H1 (cell line): ENCODE data around the gene ELOVL5. TPM values are rescaled to one million over a fixed set of nuclear protein-coding genes. Genes with fewer than 3 reads are reported as not detected.

Experiments used
- CTCF ChIA-PET: fragments of 300-600 bp; sonication (Branson Sonifier 250); formaldehyde crosslinking; loops from one replicate; lab custom pipeline; 2021; ENCODE audit not compliant: partially characterized antibody; lab: Charles Lee
- POLR2A ChIA-PET: fragments of 300-600 bp; sonication (Branson Sonifier 250); formaldehyde crosslinking; loops from one replicate; lab custom pipeline; 2021; ENCODE audit warnings: inconsistent platforms; ENCODE audit not compliant: partially characterized antibody; lab: Charles Lee
- DNase-seq, 2 experiments: peaks; one replicate each; pipeline versions ENCODE4 v3.0.0 to v3.0.0-alpha.2; 2010 to 2022; ENCODE audit warnings: low spot score in 2 of 2, low read depth in 1 of 2, mixed read lengths in 1 of 2
- FAIRE-seq: peaks from 2 replicates; lab custom pipeline; 2011; peaks lifted over from hg19 to GRCh38; lab: Jason Lieb, UNC
- H2AFZ ChIP-seq: 2 replicates; pipeline ENCODE4 v1.8.1; 2012; ENCODE audit warnings: low read length, inconsistent platforms
- H2AK5ac ChIP-seq: 2 replicates; pipeline ENCODE4 v1.6.1; 2013; ENCODE audit warnings: low read depth, low read length
- H2BK120ac ChIP-seq: replicated peaks from 2 replicates; pipeline ENCODE3; 2013; ENCODE audit warnings: low read depth, low read length, inconsistent platforms
- H2BK12ac ChIP-seq: 2 replicates; pipeline ENCODE4 v1.6.1; 2013; ENCODE audit warnings: low read depth, low read length
- H2BK15ac ChIP-seq: 2 replicates; pipeline ENCODE4 v1.6.1; 2013; ENCODE audit warnings: low read length
- H2BK20ac ChIP-seq: 2 replicates; pipeline ENCODE4 v1.6.1; 2013; ENCODE audit warnings: low read length
- H2BK5ac ChIP-seq: 2 replicates; pipeline ENCODE4 v1.6.1; 2013; ENCODE audit warnings: low read depth, low read length
- H3K14ac ChIP-seq: 2 replicates; pipeline ENCODE4 v1.6.1; 2013; ENCODE audit warnings: inconsistent platforms; ENCODE audit not compliant: insufficient read length
- H3K18ac ChIP-seq: 2 replicates; pipeline ENCODE4 v1.6.1; 2013; ENCODE audit warnings: low read length; ENCODE audit errors: extremely low read depth
- H3K23ac ChIP-seq: 2 replicates; pipeline ENCODE4 v1.6.1; 2013; ENCODE audit warnings: inconsistent platforms; ENCODE audit not compliant: insufficient read length
- H3K23me2 ChIP-seq: 2 replicates; pipeline ENCODE4 v1.6.1; 2013; ENCODE audit warnings: low read depth, low read length
- H3K27ac ChIP-seq: 2 replicates; pipeline ENCODE4 v1.6.1; 2011; ENCODE audit warnings: low read depth, low read length, inconsistent platforms
- H3K27me3 ChIP-seq, 4 experiments: replicated peaks in 1 of 4; 1 replicate in 1 of 4; 2 replicates in 3 of 4; pipeline versions ENCODE4 v1.6.1 to v1.8.1; 2011 to 2013; ENCODE audit warnings: low read length in 3 of 4, mild to moderate bottlenecking in 3 of 4, inconsistent platforms in 2 of 4, mixed read lengths in 2 of 4, moderate library complexity in 1 of 4; ENCODE audit not compliant: control insufficient read depth in 3 of 4, insufficient read depth in 3 of 4; ENCODE audit errors: extremely low read depth in 1 of 4
- H3K36me3 ChIP-seq, 4 experiments: 2 replicates each; pipeline versions ENCODE4 v1.6.1 to v1.8.1; 2011 to 2013; ENCODE audit warnings: mild to moderate bottlenecking in 4 of 4, low read length in 3 of 4, moderate library complexity in 2 of 4, control low read depth in 1 of 4, inconsistent platforms in 1 of 4; ENCODE audit not compliant: insufficient read depth in 4 of 4, control insufficient read depth in 2 of 4
- H3K4ac ChIP-seq: replicated peaks from 2 replicates; pipeline ENCODE3; 2013; ENCODE audit warnings: low read length, low read depth, mixed read lengths, inconsistent platforms; ENCODE audit not compliant: insufficient read length
- H3K4me1 ChIP-seq, 4 experiments: replicated peaks in 1 of 4; 1 replicate in 1 of 4; 2 replicates in 3 of 4; pipeline versions ENCODE4 v1.6.1 to v1.8.1; 2011 to 2013; ENCODE audit warnings: low read length in 3 of 4, inconsistent platforms in 2 of 4, mixed read lengths in 1 of 4; ENCODE audit not compliant: insufficient read depth in 4 of 4, control insufficient read depth in 3 of 4
- H3K4me2 ChIP-seq, 2 experiments: 2 replicates each; pipeline versions ENCODE4 v1.6.1 to v1.8.1; 2011 to 2013; ENCODE audit warnings: low read depth in 2 of 2, low read length in 2 of 2, control low read depth in 1 of 2, inconsistent platforms in 1 of 2, mild to moderate bottlenecking in 1 of 2; ENCODE audit not compliant: insufficient read depth in 1 of 2
- H3K4me3 ChIP-seq, 4 experiments: fragments of 200-600, 300-600 bp in 1 of 4; sonication (generic), shearing (Covaris generic), sonication (Bioruptor Twin) in 1 of 4; 2 replicates each; pipeline versions ENCODE4 v1.5.1 to v1.8.1; 2011 to 2016; ENCODE audit warnings: low read length in 4 of 4, low read depth in 3 of 4, control low read depth in 2 of 4, inconsistent platforms in 2 of 4, mild to moderate bottlenecking in 2 of 4, mixed read lengths in 1 of 4, moderate library complexity in 1 of 4; ENCODE audit not compliant: insufficient read depth in 2 of 4; ENCODE audit errors: extremely low read depth in 1 of 4
- H3K56ac ChIP-seq: replicated peaks from 2 replicates; pipeline ENCODE3; 2013; ENCODE audit warnings: low read depth, mild to moderate bottlenecking, mixed read lengths, low read length, inconsistent platforms; ENCODE audit not compliant: insufficient read length
- H3K79me1 ChIP-seq: 2 replicates; pipeline ENCODE4 v1.6.1; 2013; ENCODE audit warnings: low read depth, low read length, control low read depth
- H3K79me2 ChIP-seq, 2 experiments: 2 replicates each; pipeline versions ENCODE4 v1.6.1 to v1.8.1; 2012 to 2013; ENCODE audit warnings: low read length in 2 of 2, mild to moderate bottlenecking in 2 of 2, inconsistent platforms in 1 of 2; ENCODE audit not compliant: insufficient read depth in 2 of 2, control insufficient read depth in 1 of 2
- H3K9ac ChIP-seq, 4 experiments: replicated peaks in 1 of 4; 1 replicate in 1 of 4; 2 replicates in 3 of 4; pipeline versions ENCODE4 v1.6.1 to v1.8.1; 2011 to 2013; ENCODE audit warnings: low read depth in 3 of 4, low read length in 3 of 4, control low read depth in 2 of 4, mild to moderate bottlenecking in 2 of 4, moderate library complexity in 2 of 4, inconsistent platforms in 1 of 4; ENCODE audit errors: extremely low read depth in 1 of 4
- H3K9me3 ChIP-seq, 2 experiments: 2 replicates each; pipeline versions ENCODE4 v1.6.1 to v1.8.1; 2012 to 2013; ENCODE audit warnings: mild to moderate bottlenecking in 2 of 2, moderate library complexity in 2 of 2, control low read depth in 1 of 2, inconsistent platforms in 1 of 2, low read depth in 1 of 2, low read length in 1 of 2, mixed read lengths in 1 of 2; ENCODE audit not compliant: insufficient read depth in 2 of 2
- H4K20me1 ChIP-seq, 2 experiments: replicated peaks in 1 of 2; 2 replicates each; pipeline versions ENCODE3 to v1.8.1; 2011 to 2013; ENCODE audit warnings: inconsistent platforms in 2 of 2, low read length in 2 of 2, mild to moderate bottlenecking in 1 of 2; ENCODE audit not compliant: insufficient read depth in 2 of 2, control insufficient read depth in 1 of 2
- H4K5ac ChIP-seq: 2 replicates; pipeline ENCODE4 v1.6.1; 2013; ENCODE audit warnings: low read length, low read depth, mixed read lengths, inconsistent platforms; ENCODE audit not compliant: insufficient read length
- H4K8ac ChIP-seq: 2 replicates; pipeline ENCODE4 v1.8.0; 2013; ENCODE audit warnings: mild to moderate bottlenecking, moderate library complexity, low read length, inconsistent platforms; ENCODE audit not compliant: insufficient read depth; ENCODE audit errors: extremely low read depth
- H4K91ac ChIP-seq: replicated peaks from 2 replicates; pipeline ENCODE3; 2013; ENCODE audit warnings: low read length, mixed read lengths, inconsistent platforms; ENCODE audit not compliant: insufficient read length
- SP2 ChIP-seq: IDR thresholded peaks from 2 replicates; pipeline ENCODE4 v1.6.1; 2012; ENCODE audit warnings: mild to moderate bottlenecking, low read length, inconsistent platforms
- WGBS, 2 experiments: shearing (Covaris generic) in 1 of 2; methylation state at CpG; one replicate each; pipeline versions ENCODE4 v1.1.6 to v1.1.7; 2013 to 2015; ENCODE audit warnings: low lambda C conversion rate in 2 of 2, mixed read lengths in 2 of 2, inconsistent platforms in 1 of 2, low coverage in 1 of 2, missing lambda C conversion rate in 1 of 2; ENCODE audit not compliant: insufficient replicate concordance in 2 of 2, insufficient coverage in 1 of 2, insufficient read length in 1 of 2; ENCODE audit errors: extremely low coverage in 1 of 2, missing lambda C conversion rate in 1 of 2; 5-methylcytosine and 5-hydroxymethylcytosine counted together
- polyA plus RNA-seq, 7 experiments: library from polyadenylated mRNA; depleted of rRNA in 3 of 7; stranded (reverse) in 5 of 7; unstranded in 2 of 7; fragments of >200 nt in 5 of 7; fragments of 200-250 nt in 2 of 7; gene quantifications; 1 replicate in 5 of 7; 2 replicates in 1 of 7; 4 replicates in 1 of 7; pipeline versions ENCODE4 v1.2.1 to v1.2.3, GENCODE V29; 2011 to 2013; ENCODE audit warnings: missing spikeins in 2 of 7, mixed read lengths in 2 of 7
- total RNA-seq: library from RNA; stranded (reverse); fragmentation: NEBNext Ultra II Directional; extraction: Animal tissue kit (Norgen Biotek cat#: 25700); gene quantifications from 2 replicates; pipeline ENCODE4 v1.2.1, GENCODE V29; 2021

ELOVL5 gene
- total and polyA plus RNA-seq, 2 of the 8 experiments (the other 6 are each of a cell fraction or from before 2014, with no cell fraction given), result 113 to 156 TPM

DNA sequence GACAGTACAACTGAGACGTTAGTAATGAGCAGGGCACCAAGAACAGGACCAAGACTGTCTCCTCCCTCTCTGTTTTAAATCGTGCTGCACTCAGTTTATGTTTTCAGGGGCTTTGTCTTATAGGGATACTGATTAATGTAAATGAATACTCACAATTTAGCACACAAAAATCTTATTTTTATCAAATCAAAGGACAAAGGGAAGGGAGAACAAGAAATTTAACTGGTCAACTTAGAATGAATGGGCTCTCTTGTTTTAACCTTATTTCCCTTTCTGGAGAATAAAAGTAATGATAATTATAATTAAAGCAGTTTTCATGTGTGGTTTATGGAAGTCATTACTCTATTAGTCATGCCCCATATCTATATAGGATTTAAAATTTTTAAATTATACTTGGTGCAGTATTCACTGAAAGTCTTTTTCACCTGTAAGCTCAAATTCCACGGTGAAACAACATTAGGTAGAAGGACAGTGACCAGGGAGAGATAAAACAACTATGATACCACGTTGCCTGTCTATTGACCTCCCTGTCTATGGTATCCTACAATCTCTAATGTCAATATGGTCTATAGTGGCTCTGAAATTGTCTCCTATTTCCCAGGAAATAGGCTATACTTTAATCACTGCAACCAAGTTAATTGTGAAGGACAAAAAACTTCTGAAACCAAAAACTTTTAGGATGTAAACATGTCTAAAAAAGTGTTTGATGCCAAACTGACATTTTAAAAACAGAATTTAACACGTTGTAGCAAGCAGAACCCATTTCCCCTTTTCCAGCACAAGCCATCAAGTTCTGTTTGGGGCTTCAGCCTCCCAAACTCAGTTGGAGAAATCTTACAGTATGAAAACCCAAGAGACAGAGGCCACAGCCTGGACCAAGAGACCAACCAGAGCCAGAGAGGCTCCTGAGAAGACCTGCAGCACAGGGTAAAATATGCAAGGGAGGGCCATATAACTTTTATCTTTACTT, 15.0 kb downstream of the ELOVL5 start:
- H3K79me2 ChIP-seq, result peaks cover 38 to 100% of the 10 kb centered on the region in 2 experiments
- TF ChIP-seq SP2, result no peak
- ChIA-PET POLR2A (no interaction called here), CTCF (no interaction called here)
- H3K14ac ChIP-seq, result no peak overlapping the region
- H3K4me2 ChIP-seq, result no peak overlapping the region
- no peak overlapping the region for H4K5ac ChIP-seq
- peaks cover 20 to 39% of the 10 kb centered on the region in 2 experiments for H4K20me1 ChIP-seq
- H3K9ac ChIP-seq, result no peak overlapping the region
- no peak overlapping the region for H2BK15ac ChIP-seq
- no peak overlapping the region for H2AFZ ChIP-seq
- no peaks in the 10 kb centered on the region for H3K9me3 ChIP-seq
- H3K79me1 ChIP-seq, result peaks cover 13% of the 10 kb centered on the region; the same call in 1 of the 2 replicates
- H3K36me3 ChIP-seq, result peaks cover 0 to 3% (median 0%) of the 10 kb centered on the region in 4 experiments; a peak in 2 of 8 replicates
- H2BK12ac ChIP-seq, result no peak overlapping the region
- no peak overlapping the region for H3K27ac ChIP-seq
- no peak overlapping the region for H2BK20ac ChIP-seq
- DNase-seq, result no peak
- no peak overlapping the region for H2BK5ac ChIP-seq
- H3K27me3 ChIP-seq, result no peaks in the 10 kb centered on the region
- H3K56ac ChIP-seq, result no peak overlapping the region
- FAIRE-seq, result no peak
- H3K18ac ChIP-seq, result no peak overlapping the region
- no peak overlapping the region for H3K4me3 ChIP-seq
- no peak overlapping the region for H2AK5ac ChIP-seq
- WGBS, 2 experiments, result 86% methylated on average over 5 of the region's 5 CpGs; no CpG with 5 or more reads in 1 of the 2 experiments
- no peak overlapping the region for H3K23ac ChIP-seq
- no peak overlapping the region for H4K91ac ChIP-seq
- H3K4ac ChIP-seq, result no peak overlapping the region
- no peaks in the 10 kb centered on the region for H3K23me2 ChIP-seq
- H3K4me1 ChIP-seq, result peaks cover 2 to 9% (median 4%) of the 10 kb centered on the region in 4 experiments; a peak in 5 of 7 replicates
- H2BK120ac ChIP-seq, result no peak overlapping the region
- H4K8ac ChIP-seq, result no peak overlapping the region
